OCI-LY7 (cell line): ENCODE data around the gene LRRC63.

ENCODE experiments used
- CTCF ChIP-seq: fragments of 200-600 bp; sonication (generic); conservative IDR thresholded peaks from 2 replicates; pipeline ENCODE4 v1.5.1; 2014; ENCODE audit warnings: mild to moderate bottlenecking, antibody characterized with exemption, low read length, moderate library complexity, mixed read lengths
- EZH2phosphoT487 ChIP-seq: fragments of 200-600 bp; sonication (generic); IDR thresholded peaks from 2 replicates; pipeline ENCODE4 v1.6.1; 2018; ENCODE audit warnings: low read depth, borderline replicate concordance, mild to moderate bottlenecking, mixed run types, antibody characterized with exemption, low read length, moderate library complexity, mixed read lengths

GRCh38 chr13:46197299-46198048, 14.3 kb upstream of the LRRC63 start:
- TF ChIP-seq CTCF (no peak), EZH2phosphoT487 (no peak)
